ENCODE measurements around the gene PLAAT3. TPM values are rescaled to one million over a fixed set of nuclear protein-coding genes. Genes with fewer than 3 reads are reported as not detected.
"Not testable (repeated sequence)": the region's sequence is repeated elsewhere in the genome, so short reads cannot be mapped to it uniquely, and the experiment has no call there.

Gene PLAAT3
- total RNA-seq = 200 TPM
- long read RNA-seq, transcript PLA2G16-203 (5 exons, 1,099 nt) = minor isoform, 31 of 79 reads
- long read RNA-seq, transcript PLA2G16-201 (4 exons, 2,594 nt) = major isoform, 45 of 79 reads
- long read RNA-seq, partial matches to known transcripts = 1 of 79 reads
- long read RNA-seq, other reads (novel, unspliced or antisense) = 2 of 79 reads

DNA sequence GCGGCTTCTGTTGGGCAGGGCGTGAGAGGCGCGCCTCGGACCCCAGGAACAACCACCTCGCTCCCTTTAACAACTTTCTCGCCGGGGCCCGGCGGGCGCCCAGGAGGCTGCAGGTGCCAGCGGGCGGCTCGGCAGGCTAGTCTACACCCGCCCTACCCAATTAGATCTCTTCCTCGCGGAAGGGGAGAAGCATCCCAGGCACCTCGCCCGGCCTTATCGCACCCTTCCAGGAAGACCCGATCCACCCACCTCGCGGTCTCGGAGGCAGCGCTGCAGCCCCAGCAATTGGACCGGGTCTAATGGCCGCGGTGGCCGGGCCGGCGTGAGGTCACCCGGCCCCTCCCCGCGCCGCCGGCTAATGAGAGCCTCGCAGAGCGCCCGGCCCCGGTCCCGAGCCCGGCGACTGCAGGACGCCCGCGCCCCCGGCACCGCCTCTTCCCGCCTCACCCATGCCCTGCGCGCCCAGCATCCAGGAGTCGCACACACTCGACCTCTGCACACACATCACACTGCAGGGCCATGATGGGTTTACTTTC is at the start of gene PLAAT3:
Gene PLAAT3 (minus strand): TSS at position 298 of the 536 bp plus-strand sequence. CDS start 419 bp downstream, outside the sequence.
- ATAC-seq (peak; percentile 95), DNase-seq (ENCODE audit: missing footprints) (peak; percentile 92)
- intact Hi-C loops (cut with DNase I) = no loop called here

DNA sequence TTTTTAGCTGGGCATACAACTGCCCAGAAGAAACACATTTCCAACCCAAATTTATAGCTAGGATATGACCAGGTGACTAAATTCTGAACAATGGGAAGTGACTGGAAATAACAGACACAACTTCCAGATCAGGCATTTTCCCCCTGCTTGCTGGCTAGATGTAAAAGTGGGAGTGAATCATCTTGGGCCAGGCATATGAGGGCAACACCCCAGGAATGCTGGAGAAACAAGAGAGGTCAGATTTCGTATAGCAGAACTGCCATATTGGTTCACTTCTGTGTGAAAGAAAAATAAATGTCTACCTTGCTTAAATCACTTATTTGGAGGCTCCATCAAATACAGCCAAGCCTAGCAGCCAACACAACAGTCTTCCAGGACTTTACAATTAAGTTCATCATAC is 49.6 kb upstream of the PLAAT3 start:
- DNase-seq (ENCODE audit: missing footprints) (no peak), ATAC-seq (no peak)
- intact Hi-C loops (cut with DNase I) = no loop called here

DNA sequence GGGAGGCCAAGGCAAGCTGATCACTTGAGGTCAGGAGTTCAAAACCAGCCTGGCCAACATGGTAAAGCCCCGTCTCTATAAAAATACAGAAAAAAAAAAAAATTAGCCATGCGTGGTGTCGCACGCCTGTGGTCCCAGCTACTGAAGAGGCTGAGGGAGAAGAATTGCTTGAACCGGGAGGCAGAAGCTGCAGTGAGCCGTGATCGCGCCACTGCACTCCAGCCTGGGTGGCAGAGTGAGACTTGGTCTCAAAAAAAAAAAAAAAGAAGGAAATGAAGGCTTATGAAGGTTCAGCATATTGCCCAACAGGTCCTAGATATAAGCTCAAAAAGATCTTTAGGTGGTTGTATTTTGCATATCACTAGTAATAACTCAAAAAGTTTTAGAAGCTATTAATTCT is 46.7 kb upstream of the PLAAT3 start:
- DNase-seq (ENCODE audit: missing footprints) (no peak), ATAC-seq (no peak)
- intact Hi-C loops (cut with DNase I) = no loop called here

DNA sequence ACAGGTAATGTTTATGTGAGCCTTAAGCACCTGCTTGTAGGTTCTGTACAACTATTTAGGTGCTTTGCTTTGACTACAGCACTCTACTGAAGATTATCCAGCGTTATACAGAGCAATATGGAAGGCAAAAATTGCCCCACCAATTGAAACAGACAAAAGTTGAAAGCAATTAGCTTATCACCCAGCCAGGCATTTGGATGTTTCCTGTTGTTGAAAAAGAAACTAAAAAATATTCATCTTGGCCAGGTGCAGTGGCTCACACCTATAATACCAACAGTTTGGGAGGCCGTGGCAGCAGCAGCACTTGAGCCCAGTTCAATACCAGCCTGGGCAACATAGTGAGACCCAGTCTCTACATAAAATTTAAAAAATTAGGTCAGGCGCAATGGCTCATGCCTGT is 38.4 kb upstream of the PLAAT3 start:
- intact Hi-C loops (cut with DNase I) = no loop called here
- DNase-seq (ENCODE audit: missing footprints) = no peak
- ATAC-seq = no peak

DNA sequence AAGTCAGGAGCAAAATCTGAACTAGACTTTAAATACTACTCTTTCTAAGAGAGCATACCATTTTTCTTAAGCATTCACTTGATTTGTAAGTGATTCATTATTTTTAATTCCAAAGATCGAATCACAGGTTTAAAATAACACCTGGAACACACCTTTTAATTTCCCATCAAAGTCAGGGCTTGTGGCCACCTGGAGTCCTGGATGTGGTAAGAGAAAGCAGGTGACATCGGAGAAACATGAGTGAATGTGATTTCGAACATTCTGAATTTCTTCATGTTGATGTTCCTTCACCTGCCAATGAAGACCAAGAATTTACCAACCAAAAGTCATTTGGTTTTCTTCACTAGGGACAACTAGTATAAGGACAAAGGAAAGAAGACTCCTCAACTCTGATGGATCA is 29.0 kb upstream of the PLAAT3 start:
- intact Hi-C loops (cut with DNase I) = no loop called here
- DNase-seq (ENCODE audit: missing footprints) (no peak), ATAC-seq (no peak)

DNA sequence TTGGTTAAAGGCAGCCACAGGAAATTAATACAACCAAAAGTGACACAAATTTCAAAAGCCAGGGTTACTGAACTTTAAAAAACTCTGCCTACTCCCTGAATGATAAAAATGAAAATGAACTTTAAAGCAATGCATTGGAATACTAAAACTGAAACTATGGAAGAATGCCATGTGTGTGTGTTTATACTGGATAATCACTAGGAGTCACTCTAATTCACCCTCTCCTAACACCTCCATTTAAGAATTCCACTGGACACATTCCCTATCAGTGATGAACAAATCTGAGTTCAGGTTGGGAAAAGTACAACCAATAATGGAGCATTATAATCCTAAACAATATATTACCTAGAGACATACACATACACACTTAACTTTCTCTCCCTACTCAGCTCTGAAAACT is 27.5 kb upstream of the PLAAT3 start:
- DNase-seq (ENCODE audit: missing footprints) = no peak
- ATAC-seq = no peak
- intact Hi-C loops (cut with DNase I) = no loop called here

DNA sequence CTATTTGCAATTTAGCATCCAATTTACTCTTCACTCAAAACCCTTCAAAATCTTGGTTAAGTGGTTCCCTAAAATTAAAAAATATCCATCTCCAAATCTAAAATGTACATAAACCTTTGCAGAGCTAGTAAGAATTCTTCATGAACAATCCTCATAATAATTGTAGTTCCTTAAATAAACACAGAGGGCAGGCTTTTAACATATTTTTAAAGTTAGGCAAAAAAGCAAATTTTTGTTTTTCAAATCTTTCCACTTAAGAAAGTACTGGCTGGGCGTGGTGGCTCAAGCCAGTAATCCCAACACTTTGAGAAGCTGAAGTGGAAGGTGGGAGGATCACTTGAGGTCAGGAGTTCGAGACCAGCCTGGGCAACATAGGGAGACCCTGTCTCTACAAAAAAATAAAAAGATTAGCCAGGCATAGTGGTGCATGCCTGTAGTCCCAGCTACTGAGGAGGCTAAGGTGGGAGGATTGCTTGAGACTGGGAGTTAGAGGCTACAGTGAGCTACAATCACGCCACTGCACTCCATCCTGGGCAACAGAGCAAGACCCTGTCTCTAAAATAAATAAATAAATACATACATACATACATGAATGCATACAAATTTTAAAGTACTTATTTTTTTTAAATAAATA is 25.1 kb upstream of the PLAAT3 start:
- intact Hi-C loops (cut with DNase I) = loop anchor here (5.0 to 10.0 kb wide), 2 partner anchors 98 to 605 kb away; no protein-coding TSS in a partner anchor
- DNase-seq (ENCODE audit: missing footprints) (no peak), ATAC-seq (peak; percentile 8)

DNA sequence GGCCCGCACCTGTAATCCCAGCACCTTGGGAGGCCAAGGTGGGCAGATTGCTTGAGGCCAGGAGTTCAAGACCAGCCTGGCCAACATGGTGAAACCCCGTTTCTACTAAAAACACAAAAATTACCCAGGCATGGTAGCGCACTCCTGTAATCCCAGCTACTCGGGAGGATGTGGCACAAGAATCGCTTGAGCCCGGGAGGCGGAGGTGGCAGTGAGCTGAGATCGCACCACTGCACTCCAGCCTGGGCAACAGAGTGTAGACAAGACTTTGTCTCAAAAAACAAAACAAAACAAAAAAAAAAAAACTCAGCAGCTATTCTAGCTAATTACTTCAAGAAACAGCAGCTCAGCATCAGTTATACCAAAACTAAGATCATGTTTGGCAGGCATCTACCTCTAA is 24.2 kb upstream of the PLAAT3 start:
- intact Hi-C loops (cut with DNase I) = loop anchor here (5.0 to 10.0 kb wide), 2 partner anchors 99 to 604 kb away; no protein-coding TSS in a partner anchor
- DNase-seq (ENCODE audit: missing footprints); ATAC-seq: not testable (repeated sequence)

DNA sequence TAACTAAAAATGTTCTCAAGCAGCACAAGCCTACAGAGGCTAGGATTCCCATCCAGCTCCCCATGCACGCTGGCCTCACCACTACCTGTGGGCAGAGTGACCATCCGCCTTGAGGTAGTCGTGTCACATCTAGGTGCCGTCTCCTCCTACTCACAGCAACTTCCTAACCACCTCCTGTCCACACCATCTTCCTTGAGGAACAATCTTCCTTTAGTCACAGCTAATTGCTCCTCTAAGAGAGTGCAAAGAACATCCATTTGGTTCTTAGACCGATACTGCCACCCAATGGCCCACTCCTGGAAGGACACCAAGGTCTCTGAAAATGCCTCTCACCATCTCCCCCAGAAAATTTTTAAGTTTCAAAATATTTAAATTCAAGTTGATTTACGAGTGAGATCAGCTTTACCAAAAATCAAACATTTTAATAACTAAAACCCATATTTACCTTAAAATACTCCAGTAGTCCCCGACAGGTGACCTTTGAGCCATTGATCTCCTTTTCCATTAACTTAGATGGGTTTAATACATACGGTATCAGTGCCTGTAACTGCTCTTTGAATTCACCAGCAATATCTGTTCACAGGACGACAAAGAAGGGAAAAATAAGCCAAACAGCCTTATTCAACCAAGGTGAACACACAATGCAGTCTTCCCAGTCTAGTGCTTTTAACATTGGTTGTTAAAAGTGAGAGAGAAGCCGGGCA is 21.7 kb upstream of the PLAAT3 start:
- no peak for DNase-seq (ENCODE audit: missing footprints)
- intact Hi-C loops (cut with DNase I) = loop anchor here (1.0 to 10.0 kb wide), 3 partner anchors 101 to 601 kb away; no protein-coding TSS in a partner anchor
- ATAC-seq = peak; percentile 46

DNA sequence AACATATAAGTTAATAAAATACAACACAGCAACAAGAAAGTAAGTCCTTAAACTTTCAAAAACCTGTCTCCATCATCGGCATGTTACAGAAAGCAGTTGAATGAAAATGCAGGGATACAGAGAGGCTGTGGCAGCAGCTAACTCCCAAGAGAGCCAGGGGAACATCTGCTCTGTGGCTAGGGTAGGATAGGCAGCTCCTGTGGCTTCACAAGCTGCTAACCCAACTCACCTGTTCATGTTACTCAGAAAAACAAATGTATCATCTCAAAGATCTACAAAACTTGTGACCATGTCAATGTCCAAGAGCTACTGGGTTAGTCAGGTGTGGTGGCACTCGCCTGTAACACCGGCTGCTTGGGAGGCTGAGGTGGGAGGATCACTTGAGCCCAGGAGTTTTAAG is 15.2 kb upstream of the PLAAT3 start:
- intact Hi-C loops (cut with DNase I) = no loop called here
- ATAC-seq (no peak), DNase-seq (ENCODE audit: missing footprints) (no peak)

DNA sequence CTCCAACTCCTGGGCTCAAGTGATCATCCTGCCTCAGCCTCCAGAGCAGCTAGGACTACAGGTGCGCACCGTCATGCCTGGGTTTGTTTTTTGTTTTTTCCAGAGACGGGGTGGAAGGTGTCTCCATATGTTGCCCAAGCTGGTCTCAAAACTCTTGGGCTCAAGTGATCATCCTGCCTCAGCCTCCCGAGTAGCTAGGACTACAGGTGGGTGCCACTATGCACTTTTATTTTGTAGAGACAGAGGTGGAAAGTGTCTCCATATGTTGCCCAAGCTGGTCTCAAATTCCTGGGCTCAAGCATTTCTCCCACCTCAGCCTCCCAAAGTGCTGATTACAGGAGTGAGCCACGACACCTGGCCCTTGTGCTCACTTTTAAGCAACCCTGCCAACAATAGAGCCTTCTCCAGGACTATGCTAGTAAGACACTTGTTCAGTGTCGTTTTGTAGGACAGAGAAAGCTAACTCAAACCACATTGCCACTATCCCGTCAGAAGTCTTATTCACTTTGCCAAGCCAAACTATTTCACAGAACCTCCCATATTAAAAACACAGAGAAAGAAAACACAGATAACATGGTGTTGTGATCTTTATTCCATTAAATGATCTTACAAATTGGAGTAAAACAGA is 9.4 kb upstream of the PLAAT3 start:
- ATAC-seq (no peak), DNase-seq (ENCODE audit: missing footprints) (no peak)
- intact Hi-C loops (cut with DNase I) = no loop called here

DNA sequence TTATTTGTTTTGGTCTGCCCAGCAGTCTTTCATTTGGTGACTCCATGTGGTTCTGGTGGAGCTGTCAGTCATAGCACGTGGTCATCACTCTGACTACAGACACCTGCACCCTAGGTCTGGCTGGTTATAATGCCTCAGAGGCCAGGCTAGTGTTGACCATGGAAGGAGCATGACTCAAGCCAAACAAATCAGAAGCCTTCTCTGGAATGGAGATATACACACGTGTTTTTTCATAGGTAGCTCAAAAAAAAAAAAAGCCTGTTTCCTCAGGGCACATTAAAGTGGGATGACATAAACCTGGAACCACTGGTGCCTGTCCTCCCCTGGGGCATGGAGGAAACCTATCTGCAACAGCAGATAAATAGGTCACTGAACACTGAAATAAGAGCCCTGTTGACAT is 8.1 kb upstream of the PLAAT3 start:
- DNase-seq (ENCODE audit: missing footprints) = no peak
- intact Hi-C loops (cut with DNase I) = no loop called here
- ATAC-seq = no peak

DNA sequence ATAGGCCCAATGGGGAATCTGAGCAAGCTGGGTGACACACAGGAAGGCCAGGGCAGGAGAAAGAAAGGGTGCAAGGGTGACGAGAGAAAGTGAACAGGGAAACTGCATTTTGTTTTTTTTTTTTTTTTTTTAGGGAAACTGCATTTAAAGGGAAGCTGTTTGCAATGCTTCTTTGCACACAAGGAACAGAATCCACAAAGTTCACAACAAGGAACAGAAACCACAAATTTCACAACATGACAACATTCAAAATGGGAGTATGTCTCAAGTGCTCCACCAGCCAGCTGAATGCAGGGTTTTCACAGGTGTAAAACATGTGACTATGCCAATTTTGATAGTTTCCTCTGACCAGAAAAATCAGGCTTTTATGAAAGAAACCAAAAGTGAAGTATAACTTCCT is 6.8 kb upstream of the PLAAT3 start:
- DNase-seq (ENCODE audit: missing footprints) (no peak), ATAC-seq (peak; percentile 56)
- intact Hi-C loops (cut with DNase I) = no loop called here

DNA sequence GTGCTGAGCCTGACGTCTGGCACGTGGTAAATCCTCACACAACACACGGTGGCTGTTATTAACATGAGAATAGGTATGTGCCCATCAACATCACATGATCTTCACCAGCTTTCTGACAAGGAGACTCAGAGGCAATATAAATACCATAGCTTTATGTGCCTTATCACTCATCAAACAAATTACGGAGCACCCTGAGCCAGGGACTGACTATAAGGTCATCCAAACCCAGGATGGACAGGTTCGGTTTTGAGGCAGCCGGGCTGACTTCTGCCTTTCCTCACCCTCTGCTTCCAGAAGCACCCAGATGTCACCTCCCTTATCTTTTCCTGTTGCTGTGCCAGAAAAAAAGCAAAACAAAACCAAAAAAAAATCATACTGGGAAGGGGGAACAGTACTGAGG is 5.7 kb upstream of the PLAAT3 start:
- no peak for DNase-seq (ENCODE audit: missing footprints)
- intact Hi-C loops (cut with DNase I) = no loop called here
- ATAC-seq = no peak

DNA sequence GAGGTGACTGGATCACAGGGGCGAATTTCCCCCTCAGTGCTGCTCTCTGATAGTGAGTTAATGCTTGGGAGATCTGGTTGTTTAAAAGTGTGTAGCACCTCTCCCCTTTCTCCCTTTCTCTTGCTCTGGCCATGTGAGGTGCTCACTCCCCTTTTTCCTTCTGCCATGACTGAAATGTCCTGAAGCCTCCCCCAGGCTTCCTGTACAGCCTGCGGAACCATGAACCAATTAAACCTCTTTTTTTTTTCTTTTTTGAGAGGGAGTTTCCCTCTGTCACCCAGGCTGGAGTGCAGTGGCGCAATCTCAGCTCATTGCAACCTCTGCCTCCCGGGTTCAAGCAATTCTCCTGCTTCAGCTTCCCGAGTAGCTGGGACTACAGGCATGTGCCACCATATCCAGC is 3.5 kb upstream of the PLAAT3 start:
- intact Hi-C loops (cut with DNase I); DNase-seq (ENCODE audit: missing footprints); ATAC-seq: not testable (repeated sequence)

DNA sequence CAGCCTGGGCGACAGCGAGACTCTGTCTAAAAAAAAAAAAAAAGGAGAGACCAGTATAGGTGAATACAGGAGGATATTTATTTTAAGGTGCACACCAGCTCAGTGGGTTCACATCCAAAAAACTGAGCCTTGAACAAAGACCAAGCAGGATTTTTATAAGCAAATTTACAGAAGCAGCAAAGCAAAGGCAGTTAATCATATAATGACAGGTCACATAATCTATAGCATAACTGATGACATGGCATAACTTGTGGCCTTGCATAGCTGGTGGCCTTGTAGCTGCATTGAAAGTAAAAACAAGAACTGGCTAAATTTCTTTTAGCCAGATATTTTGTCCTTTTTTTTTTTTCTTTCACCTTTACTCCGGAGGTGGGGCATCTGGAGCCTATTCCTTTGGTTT is 2.7 kb upstream of the PLAAT3 start:
- intact Hi-C loops (cut with DNase I) = no loop called here
- ATAC-seq = no peak

DNA sequence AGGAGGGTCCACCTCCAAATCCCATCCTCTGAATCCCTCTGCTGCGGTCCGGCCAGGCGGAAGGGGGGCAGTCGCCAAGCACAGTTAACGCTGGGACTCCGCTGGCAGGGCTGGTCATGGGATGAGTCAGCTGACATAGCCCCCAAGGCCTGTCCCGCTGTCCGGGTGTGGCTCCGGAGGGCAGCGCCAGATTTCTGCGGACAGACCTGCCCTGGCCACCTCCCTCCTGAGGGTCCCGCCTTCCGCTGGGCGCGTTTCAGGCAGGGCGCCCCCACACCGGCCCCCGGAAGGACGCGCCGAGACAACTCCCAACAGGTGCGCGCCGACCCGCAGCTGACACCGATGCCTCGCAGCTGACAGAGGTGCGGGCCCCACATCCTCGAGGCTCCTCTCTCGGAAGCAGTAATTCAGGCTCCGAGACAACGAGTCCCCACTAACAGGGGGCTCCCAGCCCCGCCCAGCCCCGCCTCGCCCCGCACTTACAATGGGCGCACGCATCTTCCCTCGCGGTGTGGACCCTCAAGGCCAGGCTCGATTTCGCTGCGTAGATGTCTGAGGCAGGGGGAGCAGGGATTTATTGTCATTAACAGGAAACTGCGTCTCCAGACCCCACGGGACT is 607 bp downstream of the PLAAT3 start:
- intact Hi-C loops (cut with DNase I) = loop anchor here (1.0 kb wide), 1 partner anchor 77 kb away; the partner anchor contains the start of gene PLAAT4
- ATAC-seq (peak; percentile 57), DNase-seq (ENCODE audit: missing footprints) (peak; percentile 77)

More for the DNA sequence above, 2.7 kb upstream of the PLAAT3 start:
- no peak for DNase-seq (ENCODE audit: missing footprints)

DNA sequence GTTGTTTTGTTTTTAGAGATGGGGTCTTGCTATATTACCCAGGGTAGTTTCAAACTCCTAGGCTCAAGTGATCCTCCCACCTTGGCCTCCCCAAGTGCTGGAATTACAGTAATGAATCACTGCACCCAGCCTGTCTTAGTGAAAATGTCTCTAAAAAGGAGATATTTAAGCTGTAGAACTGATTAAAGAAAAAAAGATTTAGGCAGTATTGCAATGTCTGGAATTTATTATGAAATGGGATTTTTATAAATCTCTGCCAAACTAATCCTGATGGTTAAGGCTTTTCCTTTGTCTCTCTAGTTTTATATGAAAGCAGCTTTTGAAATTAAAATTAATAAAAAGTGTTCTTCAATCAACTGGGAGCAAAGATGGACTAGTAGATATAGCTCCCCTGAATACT is 2.1 kb downstream of the PLAAT3 start:
- intact Hi-C loops (cut with DNase I) = no loop called here
- DNase-seq (ENCODE audit: missing footprints) = no peak
- ATAC-seq = no peak

DNA sequence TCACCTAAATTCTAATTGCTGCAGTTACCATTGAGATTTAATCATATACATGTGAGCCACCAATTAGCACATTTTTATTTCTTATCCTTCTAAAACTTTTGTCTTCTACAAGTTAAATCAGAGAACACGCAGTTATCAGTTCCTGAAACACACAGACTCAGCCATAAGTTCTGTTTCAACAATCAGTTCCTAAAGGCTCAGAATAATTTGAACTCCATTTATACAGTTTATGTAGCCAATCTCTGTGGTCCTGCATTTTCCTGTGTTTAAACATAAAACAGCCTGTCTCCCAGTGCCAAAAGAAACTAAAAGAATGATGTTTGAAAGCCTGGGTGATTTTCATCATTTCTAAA is 2.9 kb downstream of the PLAAT3 start:
- intact Hi-C loops (cut with DNase I) = loop anchor here (2.0 kb wide), 1 partner anchor 39 kb away; no protein-coding TSS in a partner anchor
- DNase-seq (ENCODE audit: missing footprints) = no peak
- no peak for ATAC-seq
